Endothelial cell of umbilical vein (primary cell): ENCODE measurements around the gene FAM120B. TPM values are rescaled to one million over a fixed set of nuclear protein-coding genes. Genes with fewer than 3 reads are reported as not detected.

Experiments
- BruUV-seq: library from RNA; stranded (reverse); fragments of 400-500 nt; replicated peaks from 2 replicates; lab custom pipeline; 2021; lab: Mats Ljungman, UMichigan
- CTCF ChIA-PET: fragments of 300-600, 350-600 bp; sonication (Branson Sonifier 250); formaldehyde crosslinking; loops from one replicate; lab custom pipeline; 2021; ENCODE audit warnings: antibody characterized with exemption, inconsistent platforms; lab: Charles Lee
- POLR2A ChIA-PET: fragments of 300-600, 350-600 bp; sonication (Branson Sonifier 250); formaldehyde crosslinking; loops from one replicate; lab custom pipeline; 2021; ENCODE audit warnings: antibody characterized with exemption, inconsistent platforms; lab: Charles Lee
- DNase-seq: peaks from one replicate; pipeline ENCODE4 v3.0.0-alpha.2; 2011; ENCODE audit warnings: low read depth, low spot score
- FAIRE-seq: peaks from 2 replicates; lab custom pipeline; 2011; peaks lifted over from hg19 to GRCh38; lab: Jason Lieb, UNC
- H2AFZ ChIP-seq: 2 replicates; pipeline ENCODE4 v1.6.0; 2012; ENCODE audit warnings: low read depth, low read length, control low read depth, inconsistent platforms
- H3K27ac ChIP-seq: 2 replicates; pipeline ENCODE4 v1.5.1; 2011; ENCODE audit warnings: low read depth, mild to moderate bottlenecking, control low read depth, low read length, moderate library complexity; ENCODE audit not compliant: insufficient read depth
- H3K27me3 ChIP-seq, 2 experiments: 2 replicates each; pipeline versions ENCODE4 v1.6.0 to v1.6.1; 2011; ENCODE audit warnings: low read length in 2 of 2, mixed read lengths in 1 of 2; ENCODE audit not compliant: control insufficient read depth in 2 of 2, insufficient read depth in 2 of 2
- H3K36me3 ChIP-seq, 2 experiments: 2 replicates in 1 of 2; 3 replicates in 1 of 2; pipeline ENCODE4 v1.5.1; 2011; ENCODE audit warnings: low read length in 2 of 2, mild to moderate bottlenecking in 1 of 2, moderate library complexity in 1 of 2; ENCODE audit not compliant: control insufficient read depth in 2 of 2, insufficient read depth in 2 of 2; ENCODE audit errors: extremely low read depth in 1 of 2
- H3K4me1 ChIP-seq: 3 replicates; pipeline ENCODE4 v1.5.1; 2011; ENCODE audit warnings: mild to moderate bottlenecking, low read length; ENCODE audit not compliant: control insufficient read depth, insufficient read depth; ENCODE audit errors: extremely low read depth
- H3K4me2 ChIP-seq: 2 replicates; pipeline ENCODE4 v1.6.1; 2011; ENCODE audit warnings: low read length, control low read depth, mixed read lengths; ENCODE audit not compliant: insufficient read depth
- H3K4me3 ChIP-seq, 3 experiments: fragments of 200-600 bp in 1 of 3; sonication (generic), shearing (Covaris generic) in 1 of 3; replicated peaks in 1 of 3; 2 replicates each; pipeline ENCODE4 v1.5.1; 2011 to 2016; ENCODE audit warnings: control low read depth in 3 of 3, low read length in 3 of 3, mild to moderate bottlenecking in 2 of 3, inconsistent platforms in 1 of 3, low read depth in 1 of 3, moderate library complexity in 1 of 3; ENCODE audit not compliant: insufficient read depth in 1 of 3
- H3K79me2 ChIP-seq: 2 replicates; pipeline ENCODE4 v1.6.0; 2012; ENCODE audit warnings: low read length, inconsistent platforms; ENCODE audit not compliant: control insufficient read depth, insufficient read depth
- H3K9ac ChIP-seq: replicated peaks from 2 replicates; pipeline ENCODE3; 2011; ENCODE audit warnings: low read length, control low read depth; ENCODE audit not compliant: insufficient read depth; ENCODE audit errors: extremely low read depth
- H3K9me1 ChIP-seq: replicated peaks from 3 replicates; pipeline ENCODE4 v1.6.0; 2011; ENCODE audit warnings: mild to moderate bottlenecking, low read length; ENCODE audit not compliant: control insufficient read depth, insufficient read depth; ENCODE audit errors: extremely low read depth
- H3K9me3 ChIP-seq: replicated peaks from 2 replicates; pipeline ENCODE4 v1.5.1; 2012; ENCODE audit warnings: low read length, inconsistent platforms; ENCODE audit not compliant: control insufficient read depth, insufficient read depth
- H4K20me1 ChIP-seq: replicated peaks from 2 replicates; pipeline ENCODE3; 2011; ENCODE audit warnings: mild to moderate bottlenecking, low read length; ENCODE audit not compliant: control insufficient read depth, insufficient read depth; ENCODE audit errors: extremely low read depth
- FOS ChIP-seq: IDR thresholded peaks from 2 replicates; pipeline ENCODE4 v1.6.1; 2011; ENCODE audit warnings: mild to moderate bottlenecking, low read length, moderate library complexity, borderline replicate concordance; ENCODE audit not compliant: insufficient read depth
- GATA2 ChIP-seq: IDR thresholded peaks from 2 replicates; pipeline ENCODE4 v1.7.0; 2011; ENCODE audit warnings: low read depth, mild to moderate bottlenecking, moderate library complexity, mixed read lengths, low read length; ENCODE audit not compliant: insufficient read length, insufficient read depth
- JUN ChIP-seq: IDR thresholded peaks from 2 replicates; pipeline ENCODE4 v1.6.1; 2011; ENCODE audit warnings: borderline replicate concordance, low read depth; ENCODE audit not compliant: insufficient read length, insufficient read depth
- MYC ChIP-seq: IDR thresholded peaks from one replicate; pipeline ENCODE4 v1.6.1; 2011; ENCODE audit warnings: mild to moderate bottlenecking, low read depth, low read length
- POLR2A ChIP-seq: IDR thresholded peaks from 2 replicates; pipeline ENCODE4 v1.6.1; 2012; ENCODE audit warnings: low read depth, mild to moderate bottlenecking, control low read depth, low read length
- dilution Hi-C: fragments of 300-500 bp; cut with MboI; formaldehyde crosslinking; loops from one replicate; pipeline ENCODE4 v1.15.0; 2019; ENCODE audit warnings: low sequenced_read_pairs; ENCODE audit not compliant: extremely low pct_ligation_motif_present
- intact Hi-C: fragments of 100-400 bp; cut with micrococcal nuclease; formaldehyde crosslinking; loops from one replicate; pipeline ENCODE4 v1.10.0; 2022
- polyA plus RNA-seq, 4 experiments: library from polyadenylated mRNA; depleted of rRNA in 3 of 4; stranded (reverse) in 3 of 4; unstranded in 1 of 4; fragments of >200 nt; gene quantifications; 2 replicates each; pipeline versions ENCODE4 v1.2.1 to v1.2.3, GENCODE V29; 2011 to 2012; ENCODE audit warnings: missing spikeins in 1 of 4
- total RNA-seq: library from RNA; stranded (reverse); gene quantifications from 2 replicates; pipeline ENCODE4 v1.2.3, GENCODE V29; 2021
- TF ChIP-seq, protein P1 (sequence below), 2 donors: IDR thresholded peaks; 1 replicate in 1 of 2; 2 replicates in 1 of 2; pipeline ENCODE4 v1.5.1; 2011; ENCODE audit warnings: low read length in 2 of 2, mild to moderate bottlenecking in 2 of 2, moderate library complexity in 2 of 2, control low read depth in 1 of 2, inconsistent platforms in 1 of 2, low read depth in 1 of 2; ENCODE audit not compliant: insufficient read depth in 1 of 2; ENCODE audit errors: extremely low read depth in 1 of 2

FAM120B gene
- total and polyA plus RNA-seq, 2 donors (not counting 3 experiments of a cell fraction or from before 2014, with no cell fraction given): 10.8 to 28.2 TPM

DNA sequence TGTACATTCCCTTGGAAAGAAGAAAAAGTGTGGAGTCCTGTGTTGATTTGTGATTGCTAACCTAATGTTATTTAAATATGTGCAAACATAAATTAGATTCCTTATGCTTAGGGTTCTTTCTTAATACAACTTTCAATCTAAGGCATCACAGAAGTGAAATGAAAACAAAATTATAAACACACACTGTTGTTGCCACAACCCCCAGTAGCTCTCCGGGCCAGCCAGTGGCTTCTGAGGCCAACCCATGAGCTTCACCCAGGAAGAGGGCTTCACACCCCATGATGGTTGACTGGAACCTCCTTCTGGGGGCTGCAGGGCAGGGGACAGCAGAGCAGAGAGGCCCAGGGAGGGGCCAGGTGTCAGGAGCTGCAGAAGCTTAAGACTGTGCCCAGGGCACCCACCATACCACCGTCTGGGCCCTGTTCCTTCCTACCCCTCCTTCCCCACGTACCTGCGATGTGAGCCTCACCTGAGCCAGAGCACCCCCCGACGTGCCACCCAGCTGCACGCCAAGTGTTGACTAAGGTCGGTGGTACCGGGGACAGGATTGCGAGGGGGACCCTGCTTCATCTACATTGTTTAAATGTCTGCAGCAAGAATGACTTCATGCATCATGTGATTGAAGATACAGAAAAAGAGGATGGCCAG lies 110.5 kb downstream of the FAM120B start:
- Histone ChIP-seq H3K4me1 (no peaks in the 10 kb centered on the region), H4K20me1 (no peaks in the 10 kb centered on the region), H3K9me3 (no peaks in the 10 kb centered on the region), H3K4me3 (no peak overlapping the region), H3K9ac (no peak overlapping the region), H3K79me2 (no peaks in the 10 kb centered on the region), H3K36me3 (no peaks in the 10 kb centered on the region), H3K4me2 (no peak overlapping the region), H3K27ac (no peak overlapping the region), H3K9me1 (no peaks in the 10 kb centered on the region), H3K27me3 (no peaks in the 10 kb centered on the region), H2AFZ (no peak overlapping the region)
- no peak for TF ChIP-seq POLR2A
- no peak for TF ChIP-seq GATA2
- TF ChIP-seq, protein P1, sequence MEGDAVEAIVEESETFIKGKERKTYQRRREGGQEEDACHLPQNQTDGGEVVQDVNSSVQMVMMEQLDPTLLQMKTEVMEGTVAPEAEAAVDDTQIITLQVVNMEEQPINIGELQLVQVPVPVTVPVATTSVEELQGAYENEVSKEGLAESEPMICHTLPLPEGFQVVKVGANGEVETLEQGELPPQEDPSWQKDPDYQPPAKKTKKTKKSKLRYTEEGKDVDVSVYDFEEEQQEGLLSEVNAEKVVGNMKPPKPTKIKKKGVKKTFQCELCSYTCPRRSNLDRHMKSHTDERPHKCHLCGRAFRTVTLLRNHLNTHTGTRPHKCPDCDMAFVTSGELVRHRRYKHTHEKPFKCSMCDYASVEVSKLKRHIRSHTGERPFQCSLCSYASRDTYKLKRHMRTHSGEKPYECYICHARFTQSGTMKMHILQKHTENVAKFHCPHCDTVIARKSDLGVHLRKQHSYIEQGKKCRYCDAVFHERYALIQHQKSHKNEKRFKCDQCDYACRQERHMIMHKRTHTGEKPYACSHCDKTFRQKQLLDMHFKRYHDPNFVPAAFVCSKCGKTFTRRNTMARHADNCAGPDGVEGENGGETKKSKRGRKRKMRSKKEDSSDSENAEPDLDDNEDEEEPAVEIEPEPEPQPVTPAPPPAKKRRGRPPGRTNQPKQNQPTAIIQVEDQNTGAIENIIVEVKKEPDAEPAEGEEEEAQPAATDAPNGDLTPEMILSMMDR (IDR thresholded peaks at IDR 0.05; ENCODE audit: extremely low read depth in 1 of 2, insufficient read depth in 1 of 2, low read depth in 1 of 2, low read length in 2 of 2): no peak
- TF ChIP-seq MYC: no peak
- no peak for TF ChIP-seq FOS
- TF ChIP-seq JUN: no peak
- dilution Hi-C loops (no loop called here), intact Hi-C loops (no loop called here)
- BruUV-seq: no TSS peak
- DNase-seq (no peak), FAIRE-seq (no peak)
- ChIA-PET CTCF (no interaction called here), POLR2A (no interaction called here)
